Ecto neural progenitor cell (in vitro differentiated cells): ENCODE results near the gene CENPB.
"Not testable (repeated sequence)": the region's sequence is repeated elsewhere in the genome, so short reads cannot be mapped to it uniquely, and the experiment has no call there.

Source experiments
- DNase-seq: peaks from one replicate; pipeline ENCODE4 v3.0.0-alpha.2; 2018; ENCODE audit warnings: low spot score

Gene CENPB

DNA sequence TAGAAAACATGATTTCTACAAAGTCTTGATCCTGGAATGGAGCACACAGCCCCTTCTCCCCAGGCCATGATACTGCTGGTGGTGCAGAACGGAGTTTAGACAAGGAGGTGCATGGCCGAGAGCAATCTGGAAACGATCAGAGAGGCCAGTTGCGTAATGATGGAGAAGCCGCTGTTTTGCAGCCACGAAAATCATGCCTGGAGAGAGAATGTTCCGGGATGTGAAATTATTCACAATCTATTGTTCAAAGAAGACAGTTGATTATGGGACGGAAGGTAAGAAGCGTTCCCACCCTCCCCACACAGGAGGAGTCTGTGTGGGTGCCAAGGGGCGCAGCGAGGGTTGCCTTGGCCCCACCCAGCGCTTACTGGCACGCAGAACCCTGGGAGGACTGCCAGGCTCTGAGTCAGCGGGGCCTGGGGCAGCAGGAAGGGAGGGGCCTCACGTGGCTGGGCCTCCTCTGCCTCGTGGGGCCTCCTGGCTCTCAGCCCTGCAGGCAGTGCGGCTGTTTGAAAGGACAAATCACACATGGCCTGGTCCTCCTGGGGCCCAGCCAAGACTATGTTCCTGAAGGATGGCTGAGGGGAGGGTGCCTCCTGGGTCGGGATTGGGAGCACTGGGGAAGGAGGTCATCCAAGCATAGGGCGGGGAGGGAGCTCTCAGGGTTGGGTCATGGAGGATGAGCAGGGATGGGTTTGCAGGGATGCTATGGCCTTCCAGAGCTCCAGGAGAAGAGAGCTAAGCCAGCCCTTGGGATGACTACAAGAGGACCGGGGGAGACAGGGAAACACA, 25.1 kb upstream of the CENPB start:
- no peak for DNase-seq

DNA sequence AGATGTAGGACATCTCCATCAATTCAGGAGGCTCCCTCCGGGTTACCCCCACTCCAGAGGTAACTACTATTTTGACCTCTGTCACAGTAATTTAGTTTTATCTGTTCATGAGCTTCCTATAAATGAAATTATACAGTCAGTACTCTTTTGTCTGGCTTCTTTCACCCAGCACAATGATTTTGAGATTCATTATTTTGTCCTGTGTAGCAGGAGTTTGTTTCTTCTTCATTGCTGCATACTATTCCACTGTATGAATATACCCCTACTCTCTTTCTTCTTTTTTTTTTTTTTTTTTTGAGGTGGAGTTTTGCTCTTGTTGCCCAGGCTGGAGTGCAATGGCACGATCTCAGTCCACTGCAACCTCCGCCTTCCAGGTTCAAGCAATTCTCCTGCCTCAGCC, 22.0 kb upstream of the CENPB start:
- no peak for DNase-seq

DNA sequence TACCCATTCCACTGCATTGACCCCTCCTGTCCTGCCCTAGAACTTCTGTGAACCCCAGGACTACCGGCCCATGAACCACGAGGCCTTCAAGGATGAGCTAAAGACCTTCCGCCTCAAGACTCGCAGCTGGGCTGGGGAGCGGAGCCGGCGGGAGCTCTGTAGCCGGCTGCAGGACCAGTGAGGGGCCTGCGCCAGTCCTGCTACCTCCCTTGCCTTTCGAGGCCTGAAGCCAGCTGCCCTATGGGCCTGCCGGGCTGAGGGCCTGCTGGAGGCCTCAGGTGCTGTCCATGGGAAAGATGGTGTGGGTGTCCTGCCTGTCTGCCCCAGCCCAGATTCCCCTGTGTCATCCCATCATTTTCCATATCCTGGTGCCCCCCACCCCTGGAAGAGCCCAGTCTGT, 18.2 kb upstream of the CENPB start:
- DNase-seq = no peak

DNA sequence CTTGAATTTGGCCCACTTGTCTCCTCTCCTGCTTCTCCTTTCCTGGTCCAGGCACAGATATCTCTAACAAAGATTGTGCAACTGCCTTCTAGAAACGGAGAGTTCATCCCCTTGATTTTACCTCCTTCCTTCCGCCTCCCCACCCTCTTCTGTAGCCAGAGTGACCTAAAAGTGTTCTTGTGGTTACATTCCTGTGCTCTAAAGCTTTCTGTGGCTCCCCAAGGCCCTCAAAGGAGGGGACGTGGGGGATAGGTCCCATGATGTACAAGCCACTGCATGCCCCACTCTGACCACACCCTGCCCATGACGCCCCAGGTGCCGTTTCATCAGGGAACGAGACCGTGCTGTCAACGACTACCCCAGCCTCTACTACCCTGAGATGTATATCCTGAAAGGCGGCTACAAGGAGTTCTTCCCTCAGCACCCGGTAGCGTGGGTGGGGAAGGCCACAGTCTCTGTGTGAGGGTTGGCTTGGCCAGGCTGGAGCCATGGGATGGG, 17.8 kb upstream of the CENPB start:
- no peak for DNase-seq

DNA sequence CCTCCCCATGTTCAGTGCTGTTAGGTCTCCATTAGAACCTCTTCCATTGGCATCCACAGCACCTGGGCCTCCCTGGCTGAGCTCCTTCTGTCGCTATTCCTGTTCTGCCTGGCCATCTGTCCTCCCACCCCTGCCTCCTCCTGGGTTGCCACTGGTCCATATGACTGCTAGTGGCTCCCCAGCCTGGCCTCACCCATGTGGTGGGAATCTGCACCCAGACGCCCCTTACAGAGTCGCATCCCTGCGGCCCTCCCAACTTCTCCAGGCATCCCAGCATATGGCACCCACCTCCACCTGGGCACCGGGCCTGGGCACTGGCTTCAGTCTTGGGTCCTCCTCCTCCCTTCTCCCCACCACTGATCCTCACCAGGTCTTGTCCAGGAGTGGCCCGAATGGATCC, 17.3 kb upstream of the CENPB start:
- no peak for DNase-seq

DNA sequence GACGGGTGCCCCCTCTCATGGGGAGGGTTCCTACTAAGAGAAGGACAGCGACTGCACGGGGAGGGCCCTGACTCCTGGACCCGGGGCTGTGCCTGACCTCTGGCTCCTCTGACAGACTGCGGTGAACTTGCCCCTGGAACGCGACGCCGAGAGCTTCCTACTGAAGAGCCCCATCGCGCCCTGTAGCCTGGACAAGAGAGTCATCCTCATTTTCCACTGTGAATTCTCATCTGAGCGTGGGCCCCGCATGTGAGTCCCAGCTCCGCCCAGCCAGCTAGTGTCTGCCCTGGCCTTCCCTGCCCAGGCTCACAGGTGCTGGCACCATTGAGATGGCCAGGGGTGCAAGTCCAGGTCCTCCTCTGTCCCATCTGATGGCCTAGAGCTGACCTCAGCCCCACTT, 16.7 kb upstream of the CENPB start:
- DNase-seq = no peak

DNA sequence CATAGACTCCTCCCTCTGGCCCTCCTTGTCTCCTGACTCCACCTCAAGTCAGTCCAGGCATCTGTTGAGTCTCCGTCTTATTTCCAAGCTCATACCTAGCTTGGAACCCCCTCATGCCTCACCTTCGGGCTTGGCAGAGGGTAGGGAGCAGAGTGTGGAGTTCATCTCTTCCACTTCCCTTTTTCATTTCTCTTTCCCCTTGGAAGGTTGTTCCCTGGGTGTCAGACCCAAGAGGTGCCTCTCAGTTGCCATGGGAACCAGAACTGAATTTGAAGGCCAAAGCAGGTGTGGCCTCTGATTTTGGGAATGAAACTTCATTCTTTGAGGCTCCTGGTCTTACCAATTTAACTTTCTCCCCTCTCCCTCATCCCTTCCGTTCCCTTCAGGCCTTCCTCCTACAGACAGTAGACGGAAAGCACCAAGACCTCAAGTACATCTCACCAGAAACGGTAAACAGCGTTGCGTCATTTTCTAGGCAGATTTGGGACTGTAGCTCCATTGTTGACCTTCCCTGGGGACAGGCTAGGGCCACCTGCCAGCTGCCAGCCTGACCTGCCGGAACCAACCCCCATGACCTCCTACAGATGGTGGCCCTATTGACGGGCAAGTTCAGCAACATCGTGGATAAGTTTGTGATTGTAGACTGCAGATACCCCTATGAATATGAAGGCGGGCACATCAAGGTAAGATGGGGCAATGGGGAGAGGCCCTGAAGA, 16.1 kb upstream of the CENPB start:
- DNase-seq = no peak

DNA sequence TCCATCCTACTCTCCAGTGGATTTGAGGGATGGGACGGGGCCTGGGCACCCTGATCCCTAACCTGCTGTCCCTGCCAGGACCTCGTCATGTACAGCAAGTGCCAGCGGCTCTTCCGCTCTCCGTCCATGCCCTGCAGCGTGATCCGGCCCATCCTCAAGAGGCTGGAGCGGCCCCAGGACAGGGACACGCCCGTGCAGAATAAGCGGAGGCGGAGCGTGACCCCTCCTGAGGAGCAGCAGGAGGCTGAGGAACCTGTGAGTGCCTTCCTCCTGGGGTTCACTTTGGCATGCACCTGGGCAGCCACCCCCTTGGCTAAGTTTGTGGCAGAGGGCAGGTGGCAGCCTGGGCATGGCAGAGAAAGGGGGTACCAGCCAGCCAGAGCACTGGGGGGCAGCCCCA, 15.3 kb upstream of the CENPB start:
- DNase-seq = no peak

DNA sequence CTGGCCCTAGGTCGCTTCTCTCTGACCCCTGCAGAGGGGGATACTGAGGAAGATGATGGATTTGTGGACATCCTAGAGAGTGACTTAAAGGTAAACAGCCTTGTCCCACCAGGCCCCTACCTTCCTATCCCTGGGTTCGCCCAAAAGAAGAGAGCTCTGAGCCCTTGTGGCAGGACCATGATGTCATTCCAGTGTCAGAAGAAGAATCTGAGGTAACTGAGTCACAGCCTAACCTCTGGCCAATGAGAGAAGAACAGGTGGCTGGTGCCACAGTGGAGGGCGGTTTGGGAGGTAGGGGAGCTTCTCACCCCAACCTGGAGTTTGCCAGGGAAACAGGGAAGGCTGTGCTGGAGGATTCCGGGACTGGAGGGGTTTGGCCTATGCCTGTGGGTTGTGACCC, 14.8 kb upstream of the CENPB start:
- DNase-seq = no peak

DNA sequence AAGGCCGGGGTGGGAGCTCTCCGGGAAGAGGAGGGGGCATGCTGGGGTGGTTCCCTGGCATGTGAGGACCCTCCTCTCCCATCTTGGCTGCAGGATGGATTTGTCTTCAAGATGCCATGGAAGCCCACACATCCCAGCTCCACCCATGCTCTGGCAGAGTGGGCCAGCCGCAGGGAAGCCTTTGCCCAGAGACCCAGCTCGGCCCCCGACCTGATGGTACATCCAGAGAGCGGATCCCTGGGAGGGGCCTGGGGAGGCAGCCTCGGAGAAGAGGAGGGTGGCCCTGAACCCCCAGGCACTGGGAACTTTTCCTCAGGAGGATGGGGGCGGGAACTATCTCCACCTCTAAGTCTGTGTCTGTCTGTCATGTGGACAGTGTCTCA, 14.3 kb upstream of the CENPB start:
- DNase-seq = no peak

DNA sequence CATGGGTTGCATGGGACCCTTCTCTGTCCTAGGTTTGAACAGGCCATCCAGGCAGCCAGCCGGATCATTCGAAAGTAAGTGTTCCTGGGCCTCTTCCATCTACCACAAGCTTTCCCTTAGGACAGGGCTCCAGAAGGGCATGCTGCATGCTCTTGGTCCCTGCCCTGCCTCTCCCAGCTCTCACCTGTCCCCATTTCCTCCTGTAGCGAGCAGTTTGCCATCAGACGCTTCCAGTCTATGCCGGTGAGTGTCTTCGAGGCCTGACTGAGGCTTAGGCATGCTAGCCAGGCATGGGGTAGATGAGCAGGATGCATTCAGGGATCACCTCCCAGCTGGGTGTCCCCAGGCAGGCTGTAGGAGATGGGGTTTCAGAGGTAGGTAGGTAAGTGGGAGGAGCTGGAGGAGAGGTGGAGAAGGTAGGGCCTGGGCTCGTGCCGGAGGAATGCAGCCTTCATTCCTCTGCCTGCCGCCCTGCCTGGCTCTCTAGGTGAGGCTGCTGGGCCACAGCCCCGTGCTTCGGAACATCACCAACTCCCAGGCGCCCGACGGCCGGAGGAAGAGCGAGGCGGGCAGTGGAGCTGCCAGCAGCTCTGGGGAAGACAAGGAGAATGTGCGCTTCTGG, 13.8 kb upstream of the CENPB start:
- DNase-seq = no peak

DNA sequence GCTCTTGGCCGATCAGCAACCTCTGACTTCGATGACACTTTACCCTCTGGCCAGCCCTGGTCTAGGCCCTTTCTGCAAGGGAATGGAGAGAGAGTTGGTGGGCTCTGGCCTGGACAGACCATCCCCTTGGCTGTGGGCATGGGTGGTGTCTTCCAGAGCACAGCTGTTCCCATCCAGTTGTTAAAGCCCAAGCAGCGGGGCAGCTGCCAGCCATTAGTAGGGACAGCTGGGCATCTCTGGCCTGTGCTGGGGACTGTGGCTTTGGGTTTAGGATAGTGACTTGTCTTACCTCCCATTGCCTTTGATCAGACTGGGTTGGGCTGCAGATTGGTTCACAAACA, 12.3 kb upstream of the CENPB start:
- DNase-seq = no peak

DNA sequence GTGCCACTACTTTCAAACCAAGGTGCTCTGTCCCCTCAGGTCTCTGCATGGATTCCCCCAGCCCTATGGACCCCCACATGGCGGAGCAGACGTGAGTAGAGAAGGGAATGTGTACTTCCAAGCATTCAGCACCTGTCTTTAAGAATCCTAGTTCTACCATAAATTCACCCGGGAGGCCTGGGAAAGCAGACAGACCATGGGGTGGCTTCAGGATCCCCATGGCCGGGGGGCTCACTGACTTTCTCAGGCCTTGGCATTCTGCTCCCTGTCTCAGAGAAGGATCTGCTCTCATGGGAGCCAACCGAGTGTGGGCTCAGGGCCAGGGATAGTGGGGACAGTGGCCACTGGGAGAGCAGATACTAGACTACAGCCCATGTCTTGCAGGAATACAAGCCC, 11.8 kb upstream of the CENPB start:
- DNase-seq = no peak

DNA sequence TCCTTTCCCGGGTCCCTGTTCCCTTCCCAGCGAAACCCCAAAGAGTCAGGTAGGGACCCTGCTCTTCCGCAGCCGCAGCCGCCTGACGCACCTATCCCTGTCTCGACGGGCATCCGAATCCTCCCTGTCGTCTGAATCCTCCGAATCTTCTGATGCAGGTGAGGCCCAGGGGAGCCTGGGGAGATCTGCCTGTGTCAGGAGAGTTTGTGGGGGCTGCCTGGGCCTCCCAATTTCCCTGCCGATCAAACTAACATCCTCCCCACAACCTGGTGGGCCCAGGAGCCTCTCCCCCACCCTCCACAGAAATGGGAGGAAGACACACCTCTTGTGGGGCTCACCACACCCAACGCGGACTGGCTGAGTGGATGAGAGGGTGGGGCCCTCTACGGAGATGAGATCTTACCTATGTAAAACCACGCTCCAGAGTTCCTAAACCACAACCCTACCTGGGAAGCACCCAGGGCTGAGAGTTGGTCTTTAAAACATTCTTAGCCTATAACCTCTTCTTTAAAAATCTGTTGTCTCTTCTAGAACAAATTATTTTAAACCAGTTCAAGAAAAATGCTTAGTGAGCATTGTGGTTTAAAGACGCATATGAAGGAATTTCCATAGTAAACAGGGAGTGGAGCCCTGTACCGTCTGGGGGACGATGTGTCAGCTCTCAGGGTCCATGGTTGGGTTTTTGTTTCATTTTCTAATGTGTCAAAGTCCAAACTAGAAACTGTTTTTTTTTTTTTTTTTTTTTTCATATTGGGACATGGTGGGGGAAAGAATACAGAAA, 11.2 kb upstream of the CENPB start:
- no peak for DNase-seq

DNA sequence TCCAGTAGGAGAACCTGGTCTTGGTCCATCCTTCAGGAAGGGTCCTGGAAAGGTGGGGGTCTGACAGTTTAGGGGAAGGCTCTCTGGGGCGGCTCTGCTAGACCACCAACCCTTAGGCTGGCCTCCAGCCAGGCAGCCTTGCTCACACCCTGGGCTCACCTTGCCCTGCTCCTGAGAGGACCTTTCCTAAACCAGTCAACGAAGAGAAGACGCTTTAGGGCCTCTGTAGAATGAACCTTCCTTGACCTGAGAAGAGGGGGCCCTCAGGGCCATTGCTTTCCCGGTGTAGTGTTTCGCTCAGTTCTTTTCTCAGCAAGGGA, 10.6 kb upstream of the CENPB start:
- no peak for DNase-seq

DNA sequence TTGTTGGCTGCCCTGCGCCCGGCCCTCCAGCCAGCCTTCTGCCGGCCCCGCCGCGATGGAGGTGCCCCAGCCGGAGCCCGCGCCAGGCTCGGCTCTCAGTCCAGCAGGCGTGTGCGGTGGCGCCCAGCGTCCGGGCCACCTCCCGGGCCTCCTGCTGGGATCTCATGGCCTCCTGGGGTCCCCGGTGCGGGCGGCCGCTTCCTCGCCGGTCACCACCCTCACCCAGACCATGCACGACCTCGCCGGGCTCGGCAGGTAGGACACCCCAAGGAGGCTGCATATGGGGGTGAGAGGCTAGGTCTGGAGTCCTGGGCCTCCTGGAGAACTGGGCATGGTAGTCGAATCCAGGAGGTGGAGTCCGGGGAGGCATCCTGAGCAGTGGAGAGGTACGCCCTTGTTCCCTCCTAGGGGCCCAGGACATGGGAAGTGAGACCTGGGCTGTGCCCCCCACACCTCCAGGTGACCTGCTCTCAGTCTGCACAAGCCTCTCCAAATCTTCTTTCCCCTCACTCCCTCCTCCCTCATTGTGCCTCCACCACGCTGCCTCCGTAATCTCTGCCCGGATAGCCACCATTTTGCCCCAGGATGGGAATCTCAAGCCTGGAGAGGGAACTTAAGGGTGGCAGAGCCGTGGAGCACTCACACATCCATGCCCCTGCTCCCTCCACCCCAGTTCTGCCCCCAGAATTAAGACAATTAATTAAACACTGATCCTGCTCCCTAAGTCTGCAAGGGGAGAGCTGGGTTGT, 10.1 kb upstream of the CENPB start:
- no peak for DNase-seq

DNA sequence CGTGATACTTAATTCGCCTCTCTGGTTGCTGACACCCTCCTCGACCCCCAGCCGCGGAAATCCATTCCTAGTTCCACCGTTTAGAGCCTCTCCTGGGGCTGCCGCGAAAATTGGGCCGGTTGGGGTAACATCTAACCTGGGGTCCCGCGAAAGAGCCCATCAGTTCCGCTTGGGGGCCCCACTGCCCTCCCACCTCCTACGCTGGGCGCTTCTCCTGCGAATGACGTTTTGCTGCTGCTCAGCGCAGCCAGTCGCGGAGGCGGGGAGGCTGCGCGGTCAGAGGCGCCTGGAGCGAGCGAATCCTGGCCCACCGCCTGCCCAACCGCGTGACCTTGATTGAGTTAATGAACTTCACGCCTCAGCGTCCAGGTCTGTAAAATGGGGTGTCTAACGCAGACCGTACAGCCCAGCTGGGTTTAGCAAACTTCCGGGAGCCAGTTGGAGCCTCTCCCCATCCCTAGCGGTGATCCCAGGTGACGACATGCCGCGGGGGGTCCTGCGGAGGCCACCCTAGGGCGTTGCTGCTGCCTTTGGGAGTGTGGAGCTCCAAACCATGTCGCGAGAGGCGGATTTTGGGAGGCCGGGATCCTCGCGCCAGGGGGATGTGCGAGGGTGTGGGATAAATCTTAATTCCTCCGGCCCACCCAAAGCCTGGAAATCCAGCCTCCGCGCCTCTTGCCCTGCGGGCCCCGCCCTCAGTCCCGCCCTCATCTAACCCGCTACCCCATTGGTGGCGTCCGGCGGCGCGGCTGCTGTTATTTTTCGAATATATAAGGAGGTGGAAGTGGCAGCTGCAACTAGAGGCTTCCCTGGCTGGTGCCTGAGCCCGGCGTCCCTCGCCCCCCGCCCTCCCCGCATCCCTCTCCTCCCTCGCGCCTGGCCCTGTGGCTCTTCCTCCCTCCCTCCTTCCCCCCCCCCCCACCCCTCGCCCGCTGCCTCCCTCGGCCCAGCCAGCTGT, 9.2 kb upstream of the CENPB start, which contains the start of gene CDC25B:
Gene CDC25B, plus strand, starts transcription at position 800 of the 958 bp plus-strand sequence. CDS start 222 bp downstream, outside the sequence.
- DNase-seq = peak; percentile 94

DNA sequence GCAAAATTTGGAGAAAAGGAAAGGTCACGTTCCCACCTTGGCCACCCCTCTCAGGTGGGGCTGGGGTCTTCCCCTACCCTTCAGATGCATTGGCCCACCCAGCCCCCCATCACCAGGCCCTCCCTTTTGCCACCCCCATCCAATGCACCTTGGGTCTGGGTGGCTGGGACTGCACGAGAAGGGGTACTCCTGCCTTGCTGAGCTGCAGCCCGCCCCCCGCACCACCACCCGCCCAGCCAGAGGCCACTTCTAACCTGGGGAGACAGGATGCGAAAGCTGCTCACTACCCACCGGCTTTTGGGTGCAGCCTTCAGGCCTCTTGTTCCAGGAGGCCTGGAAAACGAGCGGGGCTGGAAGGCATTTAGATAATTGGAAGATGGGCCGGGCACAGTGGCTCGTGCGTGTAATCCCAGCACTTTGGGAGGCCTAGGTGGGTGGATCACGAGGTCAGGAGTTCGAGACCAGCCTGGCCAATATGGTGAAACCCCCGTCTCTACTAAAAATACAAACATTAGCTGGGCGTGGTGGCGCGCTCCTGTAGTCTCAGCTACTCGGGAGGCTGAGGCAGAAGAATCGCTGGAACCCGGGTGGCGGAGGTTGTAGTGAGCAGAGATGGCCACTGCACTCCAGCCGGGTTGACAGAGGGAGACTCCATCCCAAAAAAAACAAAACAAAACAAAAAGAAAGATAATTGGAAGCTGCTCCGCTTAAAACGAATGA, 8.3 kb upstream of the CENPB start:
- no peak for DNase-seq

DNA sequence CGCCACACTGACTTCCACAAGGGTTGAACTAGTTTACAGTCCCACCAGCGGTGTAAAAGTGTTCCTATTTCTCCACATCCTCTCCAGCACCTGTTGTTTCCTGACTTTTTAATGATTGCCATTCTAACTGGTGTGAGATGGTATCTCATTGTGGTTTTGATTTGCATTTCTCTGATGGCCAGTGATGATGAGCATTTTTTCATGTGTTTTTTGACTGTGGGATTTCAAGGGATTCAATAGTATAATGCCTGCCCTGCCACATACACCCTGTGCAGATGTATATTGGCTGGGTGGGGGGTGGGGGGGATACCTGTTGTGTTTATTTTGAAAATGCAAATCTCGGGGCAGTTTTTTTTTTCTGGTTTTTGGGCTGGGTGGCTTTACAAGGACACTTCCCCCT, 7.6 kb upstream of the CENPB start:
- not testable (repeated sequence) for DNase-seq

DNA sequence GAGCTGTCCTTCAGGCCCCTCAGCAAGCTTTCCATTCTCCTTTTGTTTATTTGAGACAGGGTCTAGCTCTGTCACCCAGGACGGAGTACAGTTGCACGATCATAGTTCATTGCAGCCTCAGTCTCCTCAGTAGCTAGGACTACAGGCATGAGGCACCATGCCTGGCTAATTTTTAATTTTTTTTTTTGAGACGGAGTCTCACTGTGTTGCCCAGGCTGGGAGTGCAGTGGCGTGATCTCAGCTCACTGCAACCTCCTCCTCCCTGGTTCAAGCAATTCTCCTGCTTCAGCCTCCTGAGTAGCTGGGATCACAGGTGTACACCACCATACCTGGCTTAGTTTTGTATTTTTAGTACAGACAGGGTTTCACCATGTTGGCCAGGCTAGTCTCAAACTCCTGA, 2.7 kb upstream of the CENPB start:
- DNase-seq = not testable (repeated sequence)
